ENCODE data around the gene HELQ. TPM values are rescaled to one million over a fixed set of nuclear protein-coding genes. Genes with fewer than 3 reads are reported as not detected.
A peak's percentile ranks its signal among the peaks of the same experiment; 100 is the strongest.

Gene HELQ
- polyA plus RNA-seq, 3 donors, result 7.0 to 11.3 (median 11.1) TPM

DNA sequence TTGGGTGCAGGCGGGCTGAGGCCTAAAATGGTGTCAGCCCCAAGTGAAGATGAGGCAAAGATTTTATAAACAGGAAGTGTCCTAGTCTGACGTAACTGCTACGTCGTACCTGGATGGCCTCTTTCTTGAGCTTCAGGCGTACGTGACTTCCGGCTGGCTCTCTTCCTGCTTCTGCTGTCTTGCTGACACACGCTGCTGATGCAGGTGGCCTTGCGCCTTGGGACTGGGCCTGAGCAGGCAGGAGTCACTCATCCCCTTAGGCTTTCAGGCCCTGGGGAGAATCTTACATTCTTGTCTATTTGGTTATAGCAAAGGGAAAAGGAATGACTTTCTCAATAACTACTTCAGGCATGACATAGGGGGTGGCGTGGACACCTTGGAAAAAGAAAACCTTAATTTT lies 49.4 kb upstream of the HELQ start:
- peak; percentile 16 to 46 (median 16) for DNase-seq

DNA sequence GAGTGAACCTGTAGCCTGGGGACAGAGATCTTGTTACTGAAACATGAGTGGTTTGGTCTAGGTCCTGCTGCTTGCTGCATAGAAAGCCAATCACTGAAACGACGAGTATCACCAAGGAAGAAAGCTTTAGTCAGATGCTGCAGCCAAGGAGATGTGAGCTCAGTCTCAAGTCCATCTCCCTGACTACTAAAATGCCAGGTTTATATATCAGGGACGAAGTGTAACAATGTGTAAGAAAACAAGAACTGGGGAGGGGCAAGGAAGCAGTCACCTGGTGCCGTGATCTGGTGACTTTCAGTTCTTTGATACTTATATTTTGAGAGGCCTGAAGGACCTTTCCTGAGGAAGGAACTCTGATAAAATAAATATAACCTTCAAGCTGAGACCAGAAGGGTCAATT lies 48.9 kb upstream of the HELQ start:
- no peak overlapping the region for H3K9ac ChIP-seq (ENCODE audit: insufficient read depth, low read length, poor library complexity, severe bottlenecking)
- no peak overlapping the region for H3K27ac ChIP-seq (ENCODE audit: low read depth in 1 of 2, low read length in 2 of 2)

More for the DNA sequence above, 49.4 kb upstream of the HELQ start:
- H4K20me1 ChIP-seq (ENCODE audit: insufficient read depth, low read length), result no peaks in the 10 kb centered on the region
- H3K4me1 ChIP-seq (ENCODE audit: control insufficient read depth in 1 of 2, insufficient read depth in 2 of 2, low read length in 2 of 2), result peaks cover 0 to 3% of the 10 kb centered on the region in 2 donors
- no peak overlapping the region for H3K27ac ChIP-seq (ENCODE audit: low read depth in 1 of 2, low read length in 2 of 2)
- H3K4me3 Mint-ChIP-seq, result no peak overlapping the region
- no peaks in the 10 kb centered on the region for H3K79me2 ChIP-seq (ENCODE audit: insufficient read depth, low read length)
- H3K9ac ChIP-seq (ENCODE audit: insufficient read depth, low read length, poor library complexity, severe bottlenecking), result no peak overlapping the region
- no peak overlapping the region for H3K4me2 ChIP-seq (replicated peaks; ENCODE audit: extremely low read depth, low read length, poor library complexity, severe bottlenecking)
- WGBS (ENCODE audit: insufficient coverage), result 50% methylated on average over 8 of the region's 10 CpGs
- H3K4me1 Mint-ChIP-seq, result peaks cover 20% of the 10 kb centered on the region
- H3K36me3 Mint-ChIP-seq, result no peaks in the 10 kb centered on the region
- peaks cover 0 to 2% (median 0%) of the 10 kb centered on the region in 3 donors for H3K27me3 Mint-ChIP-seq (ENCODE audit: low read depth in 3 of 3)
- no peaks in the 10 kb centered on the region for H3K9me3 ChIP-seq (replicated peaks in 1 of 2; ENCODE audit: control insufficient read depth in 1 of 2, insufficient read depth in 1 of 2, low read length in 2 of 2)
- peak overlapping the region in 2 of 7 donors; percentile 30 to 76 for H3K27ac Mint-ChIP-seq
- peak overlapping the region; percentile 61 for H2AFZ ChIP-seq (ENCODE audit: insufficient read depth, low read depth, low read length, poor library complexity, severe bottlenecking)
- peaks cover 0 to 2% (median 0%) of the 10 kb centered on the region in 7 donors for H3K9me3 Mint-ChIP-seq
- no peak overlapping the region for H3K4me3 ChIP-seq (replicated peaks in 1 of 3; ENCODE audit: low read depth in 2 of 3, low read length in 3 of 3)
- intact Hi-C loops (cut with micrococcal nuclease), result no loop called here
- TF ChIP-seq, protein P1, sequence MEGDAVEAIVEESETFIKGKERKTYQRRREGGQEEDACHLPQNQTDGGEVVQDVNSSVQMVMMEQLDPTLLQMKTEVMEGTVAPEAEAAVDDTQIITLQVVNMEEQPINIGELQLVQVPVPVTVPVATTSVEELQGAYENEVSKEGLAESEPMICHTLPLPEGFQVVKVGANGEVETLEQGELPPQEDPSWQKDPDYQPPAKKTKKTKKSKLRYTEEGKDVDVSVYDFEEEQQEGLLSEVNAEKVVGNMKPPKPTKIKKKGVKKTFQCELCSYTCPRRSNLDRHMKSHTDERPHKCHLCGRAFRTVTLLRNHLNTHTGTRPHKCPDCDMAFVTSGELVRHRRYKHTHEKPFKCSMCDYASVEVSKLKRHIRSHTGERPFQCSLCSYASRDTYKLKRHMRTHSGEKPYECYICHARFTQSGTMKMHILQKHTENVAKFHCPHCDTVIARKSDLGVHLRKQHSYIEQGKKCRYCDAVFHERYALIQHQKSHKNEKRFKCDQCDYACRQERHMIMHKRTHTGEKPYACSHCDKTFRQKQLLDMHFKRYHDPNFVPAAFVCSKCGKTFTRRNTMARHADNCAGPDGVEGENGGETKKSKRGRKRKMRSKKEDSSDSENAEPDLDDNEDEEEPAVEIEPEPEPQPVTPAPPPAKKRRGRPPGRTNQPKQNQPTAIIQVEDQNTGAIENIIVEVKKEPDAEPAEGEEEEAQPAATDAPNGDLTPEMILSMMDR (IDR thresholded peaks at IDR 0.05), result no peak
- H3K27me3 ChIP-seq (ENCODE audit: control insufficient read depth in 2 of 2, insufficient read depth in 2 of 2, low read length in 2 of 2), result no peaks in the 10 kb centered on the region
- H3K36me3 ChIP-seq (replicated peaks in 1 of 2; ENCODE audit: control insufficient read depth in 1 of 2, insufficient read depth in 2 of 2, low read length in 2 of 2), result no peaks in the 10 kb centered on the region

More for the DNA sequence above, 48.9 kb upstream of the HELQ start:
- 71% methylated on average over 4 of the region's 4 CpGs for WGBS (ENCODE audit: insufficient coverage)
- no peak overlapping the region for H3K4me3 ChIP-seq (replicated peaks in 1 of 3; ENCODE audit: low read depth in 2 of 3, low read length in 3 of 3)
- no peak for DNase-seq
- no peaks in the 10 kb centered on the region for H3K36me3 ChIP-seq (replicated peaks in 1 of 2; ENCODE audit: control insufficient read depth in 1 of 2, insufficient read depth in 2 of 2, low read length in 2 of 2)
- intact Hi-C loops (cut with micrococcal nuclease), result no loop called here
- H3K4me1 Mint-ChIP-seq, result peaks cover 20% of the 10 kb centered on the region
- H3K27me3 Mint-ChIP-seq (ENCODE audit: low read depth in 3 of 3), result peaks cover 0 to 2% (median 0%) of the 10 kb centered on the region in 3 donors
- H4K20me1 ChIP-seq (ENCODE audit: insufficient read depth, low read length), result no peaks in the 10 kb centered on the region
- H3K27me3 ChIP-seq (ENCODE audit: control insufficient read depth in 2 of 2, insufficient read depth in 2 of 2, low read length in 2 of 2), result no peaks in the 10 kb centered on the region
- no peaks in the 10 kb centered on the region for H3K36me3 Mint-ChIP-seq
- H2AFZ ChIP-seq (ENCODE audit: insufficient read depth, low read depth, low read length, poor library complexity, severe bottlenecking), result peak overlapping the region; percentile 61
- H3K4me2 ChIP-seq (replicated peaks; ENCODE audit: extremely low read depth, low read length, poor library complexity, severe bottlenecking), result no peak overlapping the region
- no peak overlapping the region for H3K4me3 Mint-ChIP-seq
- H3K4me1 ChIP-seq (ENCODE audit: control insufficient read depth in 1 of 2, insufficient read depth in 2 of 2, low read length in 2 of 2), result peaks cover 0 to 3% of the 10 kb centered on the region in 2 donors
- H3K27ac Mint-ChIP-seq, result no peak overlapping the region
- H3K9me3 Mint-ChIP-seq, result peaks cover 0 to 2% (median 0%) of the 10 kb centered on the region in 7 donors
- TF ChIP-seq, protein P1 (IDR thresholded peaks at IDR 0.05), result no peak
- H3K9me3 ChIP-seq (replicated peaks in 1 of 2; ENCODE audit: control insufficient read depth in 1 of 2, insufficient read depth in 1 of 2, low read length in 2 of 2), result no peaks in the 10 kb centered on the region
- no peaks in the 10 kb centered on the region for H3K79me2 ChIP-seq (ENCODE audit: insufficient read depth, low read length)

All from CD14-positive monocyte (primary cell).